Mucosa of stomach (tissue), 1 donor: ENCODE measurements around the gene KIF17.

Experiments
- H3K27me3 ChIP-seq: one replicate; pipeline ENCODE4 v1.7.0; 2013; ENCODE audit warnings: mild to moderate bottlenecking, low read length; ENCODE audit not compliant: control insufficient read depth, insufficient read depth
- H3K36me3 ChIP-seq: one replicate; pipeline ENCODE4 v1.7.0; 2013; ENCODE audit warnings: low read length; ENCODE audit not compliant: control insufficient read depth, insufficient read depth
- H3K4me1 ChIP-seq: one replicate; pipeline ENCODE4 v1.7.0; 2013; ENCODE audit warnings: mild to moderate bottlenecking, low read length; ENCODE audit not compliant: control insufficient read depth, insufficient read depth
- H3K4me3 ChIP-seq: one replicate; pipeline ENCODE4 v1.7.0; 2013; ENCODE audit warnings: low read length
- H3K9ac ChIP-seq: one replicate; pipeline ENCODE4 v1.7.0; 2013; ENCODE audit warnings: mild to moderate bottlenecking, low read length, moderate library complexity
- H3K9me3 ChIP-seq: one replicate; pipeline ENCODE4 v1.7.0; 2013; ENCODE audit warnings: mild to moderate bottlenecking, low read length, moderate library complexity; ENCODE audit not compliant: control insufficient read depth
- donor health status: Pancreatic carcinoma.

The KIF17 gene

DNA sequence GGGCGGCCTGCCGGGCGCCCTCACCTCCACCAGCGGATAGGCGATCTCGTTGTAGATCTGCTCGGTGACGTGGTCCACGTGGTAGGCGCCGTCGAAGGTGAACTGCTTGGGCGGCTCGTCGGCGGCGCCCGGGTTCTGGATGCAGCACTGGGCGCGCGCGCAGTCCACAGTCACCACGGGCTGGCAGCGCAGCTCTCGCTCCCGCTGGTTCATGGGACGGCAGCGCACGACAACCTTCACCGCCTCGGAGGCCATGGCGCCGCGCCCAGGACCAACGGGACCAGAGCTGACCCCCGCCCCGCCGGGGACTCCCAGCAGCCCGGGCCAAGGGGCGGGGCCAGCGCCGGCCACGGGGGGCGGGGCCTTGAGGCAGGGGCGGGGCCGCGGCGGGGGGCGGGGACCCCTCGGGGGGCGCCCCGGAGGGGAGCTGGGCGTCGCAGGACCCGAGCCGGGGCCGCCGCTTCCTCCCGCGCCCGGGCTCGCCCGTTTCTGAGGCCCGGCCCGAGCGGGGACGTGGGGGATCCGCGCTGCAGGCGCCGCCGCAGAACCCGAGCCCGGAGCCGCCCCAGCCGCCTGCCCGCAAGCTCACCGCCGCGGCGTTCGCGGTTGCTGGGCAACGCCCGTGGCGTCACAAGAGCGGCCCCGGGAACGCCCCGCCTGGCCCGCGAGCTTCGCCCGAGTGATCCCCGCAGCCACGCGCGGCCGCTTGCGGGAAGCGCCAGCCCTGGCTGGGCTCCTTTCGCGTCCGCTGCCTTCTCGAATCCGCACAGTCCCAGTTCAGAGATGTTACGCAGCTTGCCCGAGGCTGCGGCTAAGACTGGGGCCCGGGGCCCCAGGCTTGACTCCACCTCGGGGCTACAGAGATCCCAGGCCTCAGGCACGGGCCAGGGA lies at the start of gene KIF17:
TSS of gene KIF17 (minus strand) at position 556 of the 891 bp plus-strand sequence. CDS start at position 255, 301 bp downstream.
- Histone ChIP-seq H3K27me3 (peaks cover 28% of the 10 kb centered on the region), H3K4me3 (no peak within 1 kb of the TSS), H3K4me1 (no peaks in the 10 kb centered on the region), H3K9me3 (no peaks in the 10 kb centered on the region), H3K36me3 (no peaks in the 10 kb centered on the region), H3K9ac (no peak within 1 kb of the TSS)

DNA sequence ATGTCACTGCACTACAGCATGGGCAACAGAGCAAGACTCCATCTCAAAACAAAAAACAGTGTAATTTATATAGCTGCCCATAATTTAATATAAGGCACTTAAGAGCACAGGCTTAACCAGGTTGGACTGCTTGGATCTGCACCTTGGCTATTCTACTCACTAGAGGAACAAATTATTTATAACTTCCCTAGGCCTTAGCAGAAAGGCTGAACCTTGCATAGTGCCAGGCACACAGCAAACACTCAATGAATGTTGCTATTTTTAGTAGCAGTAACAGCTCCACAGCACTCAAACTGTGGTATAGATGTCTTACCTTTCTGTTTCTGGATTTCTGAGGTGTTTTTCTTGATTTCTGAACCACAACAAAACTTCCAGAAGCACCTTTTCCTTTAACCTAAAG lies 49.5 kb upstream of the KIF17 start:
- Histone ChIP-seq H3K36me3 (peaks cover 25% of the 10 kb centered on the region), H3K4me1 (no peaks in the 10 kb centered on the region), H3K27me3 (no peaks in the 10 kb centered on the region), H3K4me3 (no peak overlapping the region), H3K9ac (no peak overlapping the region), H3K9me3 (no peaks in the 10 kb centered on the region)

DNA sequence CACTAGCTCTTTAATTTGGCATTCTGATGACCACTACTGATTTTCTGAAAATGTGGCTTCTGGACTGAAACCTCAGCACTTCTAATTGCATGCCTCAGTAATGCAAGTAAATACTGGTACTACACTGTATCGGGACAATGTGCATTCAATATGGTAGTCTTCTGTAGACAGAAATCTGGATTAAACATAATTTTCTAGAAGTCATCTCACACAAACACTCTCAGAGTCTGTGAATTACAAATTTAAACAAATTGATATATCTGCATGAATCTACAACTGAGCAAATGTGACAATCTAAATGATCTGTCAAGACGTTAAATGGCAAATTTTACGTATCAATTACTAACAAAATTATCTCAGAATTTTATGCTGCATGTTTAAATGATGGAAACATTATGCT lies 45.6 kb upstream of the KIF17 start:
- Histone ChIP-seq H3K36me3 (peaks cover 20% of the 10 kb centered on the region), H3K9me3 (no peaks in the 10 kb centered on the region), H3K4me1 (no peaks in the 10 kb centered on the region), H3K4me3 (no peak overlapping the region), H3K9ac (no peak overlapping the region), H3K27me3 (no peaks in the 10 kb centered on the region)

- H3K9me3 ChIP-seq: no peaks in the 10 kb centered on the region
- peaks cover 14% of the 10 kb centered on the region for H3K36me3 ChIP-seq
- no peaks in the 10 kb centered on the region for H3K27me3 ChIP-seq
- H3K4me1 ChIP-seq: no peaks in the 10 kb centered on the region
- H3K4me3 ChIP-seq: no peak overlapping the region
- no peak overlapping the region for H3K9ac ChIP-seq
Measured at GRCh38 chr1:20760322-20760721, 42.5 kb upstream of the KIF17 start.

DNA sequence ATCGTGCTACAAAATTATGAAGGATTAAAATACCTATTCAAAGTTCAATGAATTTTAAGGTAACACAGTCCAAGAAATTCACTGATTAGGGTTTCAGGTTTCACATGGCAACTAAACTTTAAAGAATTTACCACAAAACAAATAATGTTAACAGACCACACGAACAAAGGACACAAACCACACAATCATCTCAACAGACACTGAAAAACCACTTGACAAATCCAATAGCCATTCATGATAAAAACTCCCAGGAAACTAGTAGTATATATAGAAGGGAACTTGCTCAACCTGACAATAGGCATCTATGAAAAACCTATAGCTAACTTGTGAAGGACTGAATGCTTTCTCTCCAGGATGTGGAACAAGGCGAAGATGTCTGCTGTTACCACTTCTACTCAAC lies 35.8 kb upstream of the KIF17 start:
- Histone ChIP-seq H3K4me1 (no peaks in the 10 kb centered on the region), H3K9me3 (no peaks in the 10 kb centered on the region), H3K4me3 (no peak overlapping the region), H3K36me3 (no peaks in the 10 kb centered on the region), H3K27me3 (no peaks in the 10 kb centered on the region), H3K9ac (no peak overlapping the region)

GRCh38 chr1:20751462-20751990 lies 33.7 kb upstream of the KIF17 start:
- peaks cover 7% of the 10 kb centered on the region for H3K36me3 ChIP-seq
- H3K9ac ChIP-seq: no peak overlapping the region
- H3K4me1 ChIP-seq: no peaks in the 10 kb centered on the region
- H3K4me3 ChIP-seq: no peak overlapping the region
- H3K27me3 ChIP-seq: no peaks in the 10 kb centered on the region
- H3K9me3 ChIP-seq: no peaks in the 10 kb centered on the region

- Histone ChIP-seq H3K9ac (no peak overlapping the region), H3K4me3 (no peak overlapping the region), H3K36me3 (peaks cover 10% of the 10 kb centered on the region), H3K4me1 (no peaks in the 10 kb centered on the region), H3K27me3 (no peaks in the 10 kb centered on the region), H3K9me3 (no peaks in the 10 kb centered on the region)
Measured at GRCh38 chr1:20742671-20743070, 24.9 kb upstream of the KIF17 start.

DNA sequence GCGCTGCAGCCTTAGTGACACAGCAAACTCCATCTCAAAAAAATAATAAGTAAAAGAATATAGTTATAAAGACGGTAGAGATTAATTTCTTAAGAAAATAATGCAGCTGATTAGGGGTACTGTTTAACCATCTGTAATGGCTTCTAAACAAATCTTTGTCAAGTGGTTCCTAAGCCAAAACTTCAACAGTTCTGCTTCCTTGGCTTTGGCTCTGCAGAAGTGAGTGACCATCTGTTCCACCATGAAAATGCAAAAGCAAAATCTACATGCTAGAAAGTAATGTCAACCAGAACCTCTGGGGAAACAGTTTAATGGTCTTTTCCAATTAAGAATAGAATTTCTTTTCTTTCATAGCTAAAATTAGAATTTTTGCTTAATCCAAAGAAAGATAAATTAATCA lies 23.0 kb upstream of the KIF17 start:
- Histone ChIP-seq H3K36me3 (no peaks in the 10 kb centered on the region), H3K4me1 (no peaks in the 10 kb centered on the region), H3K27me3 (no peaks in the 10 kb centered on the region), H3K9me3 (no peaks in the 10 kb centered on the region), H3K4me3 (no peak overlapping the region), H3K9ac (no peak overlapping the region)

DNA sequence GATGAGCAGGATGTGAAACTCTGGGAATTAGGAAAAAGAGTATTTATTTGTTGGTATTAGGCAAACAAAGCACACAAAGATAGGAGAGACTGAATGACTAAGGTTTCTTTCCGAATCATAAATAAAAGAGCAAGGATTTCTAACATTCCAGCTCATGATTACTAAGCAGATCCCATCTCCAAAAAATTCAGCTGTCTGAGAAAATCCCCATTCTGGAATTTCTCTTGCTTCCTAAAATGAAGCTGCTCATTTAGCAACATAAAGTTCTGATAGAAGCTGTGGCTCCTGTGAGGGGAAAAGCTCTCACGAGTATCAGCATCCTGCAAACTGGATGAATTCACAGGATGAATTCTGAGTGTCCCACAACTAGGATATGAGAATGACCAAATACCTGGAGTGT lies 21.4 kb upstream of the KIF17 start:
- H3K9me3 ChIP-seq: no peaks in the 10 kb centered on the region
- H3K4me3 ChIP-seq: no peak overlapping the region
- no peaks in the 10 kb centered on the region for H3K36me3 ChIP-seq
- H3K27me3 ChIP-seq: no peaks in the 10 kb centered on the region
- no peak overlapping the region for H3K9ac ChIP-seq
- H3K4me1 ChIP-seq: no peaks in the 10 kb centered on the region

- Histone ChIP-seq H3K9ac (no peak overlapping the region), H3K4me1 (peaks cover 17% of the 10 kb centered on the region), H3K36me3 (no peaks in the 10 kb centered on the region), H3K27me3 (peaks cover 22% of the 10 kb centered on the region), H3K4me3 (no peak overlapping the region), H3K9me3 (no peaks in the 10 kb centered on the region)
Measured at GRCh38 chr1:20735581-20736111, 17.8 kb upstream of the KIF17 start.

GRCh38 chr1:20733360-20733975 lies 15.7 kb upstream of the KIF17 start:
- peaks cover 17% of the 10 kb centered on the region for H3K4me1 ChIP-seq
- peak overlapping the region; percentile 74 for H3K4me3 ChIP-seq
- no peaks in the 10 kb centered on the region for H3K9me3 ChIP-seq
- H3K27me3 ChIP-seq: peaks cover 44% of the 10 kb centered on the region
- peak overlapping the region; percentile 26 for H3K9ac ChIP-seq
- no peaks in the 10 kb centered on the region for H3K36me3 ChIP-seq
